Measurements from ENCODE around the gene SKIDA1.

DNA sequence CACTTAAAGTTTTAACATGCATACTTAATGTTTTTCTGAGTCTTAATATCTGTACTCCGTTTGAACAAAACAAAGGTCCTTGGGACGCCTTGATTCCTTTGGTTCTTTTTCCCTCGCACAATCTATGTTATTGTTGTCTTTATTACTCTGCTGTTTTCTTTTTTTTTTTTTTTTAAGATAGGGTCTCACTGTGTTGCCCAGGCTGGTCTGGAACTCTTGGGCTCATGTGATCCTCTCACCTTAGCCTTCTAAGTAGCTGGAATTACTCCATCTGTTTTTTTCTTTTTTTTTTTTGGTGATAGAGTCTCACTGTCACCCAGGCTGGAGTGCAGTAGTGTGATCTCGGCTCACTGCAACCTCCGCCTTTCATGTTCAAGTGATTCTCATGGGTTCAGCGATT is 21.8 kb upstream of the SKIDA1 start:
- TF ChIP-seq, protein P1, sequence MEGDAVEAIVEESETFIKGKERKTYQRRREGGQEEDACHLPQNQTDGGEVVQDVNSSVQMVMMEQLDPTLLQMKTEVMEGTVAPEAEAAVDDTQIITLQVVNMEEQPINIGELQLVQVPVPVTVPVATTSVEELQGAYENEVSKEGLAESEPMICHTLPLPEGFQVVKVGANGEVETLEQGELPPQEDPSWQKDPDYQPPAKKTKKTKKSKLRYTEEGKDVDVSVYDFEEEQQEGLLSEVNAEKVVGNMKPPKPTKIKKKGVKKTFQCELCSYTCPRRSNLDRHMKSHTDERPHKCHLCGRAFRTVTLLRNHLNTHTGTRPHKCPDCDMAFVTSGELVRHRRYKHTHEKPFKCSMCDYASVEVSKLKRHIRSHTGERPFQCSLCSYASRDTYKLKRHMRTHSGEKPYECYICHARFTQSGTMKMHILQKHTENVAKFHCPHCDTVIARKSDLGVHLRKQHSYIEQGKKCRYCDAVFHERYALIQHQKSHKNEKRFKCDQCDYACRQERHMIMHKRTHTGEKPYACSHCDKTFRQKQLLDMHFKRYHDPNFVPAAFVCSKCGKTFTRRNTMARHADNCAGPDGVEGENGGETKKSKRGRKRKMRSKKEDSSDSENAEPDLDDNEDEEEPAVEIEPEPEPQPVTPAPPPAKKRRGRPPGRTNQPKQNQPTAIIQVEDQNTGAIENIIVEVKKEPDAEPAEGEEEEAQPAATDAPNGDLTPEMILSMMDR (IDR thresholded peaks at IDR 0.05), result no peak
- no peak for TF ChIP-seq POLR2A (IDR thresholded peaks at IDR 0.05)
